22Rv1 (cell line): ENCODE data around the gene BANP.

ENCODE experiments used
- CTCF ChIP-seq: fragments of 450-650 bp; IDR thresholded peaks from 2 replicates; pipeline ENCODE4 v1.5.1; 2017; ENCODE audit warnings: mild to moderate bottlenecking
- ZFX ChIP-seq: fragments of 450-650 bp; IDR thresholded peaks from 2 replicates; pipeline ENCODE4 v1.6.1; 2017; ENCODE audit warnings: antibody characterized with exemption, borderline replicate concordance

GRCh38 chr16:88121886-88122580, 170.8 kb downstream of the BANP start:
- TF ChIP-seq CTCF = no peak
- no peak for TF ChIP-seq ZFX
